GM19324 (cell line): ENCODE results near the gene THEMIS.
"Not testable (repeated sequence)": the region's sequence is repeated elsewhere in the genome, so short reads cannot be mapped to it uniquely, and the experiment has no call there.

Source experiments
- ATAC-seq: cut with Tn5 transposase; IDR thresholded peaks from one replicate; pipeline ENCODE4 v1.9.1; 2021; ENCODE audit warnings: mild to moderate bottlenecking, moderate library complexity; ENCODE audit not compliant: unreplicated experiment, low FRiP score

The THEMIS gene

GRCh38 chr6:127917766-127918165 lies 16.9 kb upstream of the THEMIS start:
- no peak for ATAC-seq

GRCh38 chr6:127914240-127914639 lies 13.4 kb upstream of the THEMIS start:
- no peak for ATAC-seq

GRCh38 chr6:127912914-127913313 lies 12.1 kb upstream of the THEMIS start:
- ATAC-seq = no peak

- peak; percentile 81 for ATAC-seq
These were observed 7.2 kb upstream of the THEMIS start for GRCh38 chr6:127907960-127908640.

- ATAC-seq = no peak
These were observed 3.3 kb upstream of the THEMIS start for GRCh38 chr6:127904160-127904559.

- ATAC-seq = no peak
These were observed 2.1 kb upstream of the THEMIS start for GRCh38 chr6:127902933-127903332.

- no peak for ATAC-seq
These were observed 3.4 kb downstream of the THEMIS start for GRCh38 chr6:127897484-127897883.

GRCh38 chr6:127894051-127894450 lies 6.8 kb downstream of the THEMIS start:
- no peak for ATAC-seq

- no peak for ATAC-seq
These were observed 7.3 kb downstream of the THEMIS start for GRCh38 chr6:127893541-127893940.

GRCh38 chr6:127891731-127892326 lies 9.0 kb downstream of the THEMIS start:
- no peak for ATAC-seq

- ATAC-seq = no peak
These were observed 14.3 kb downstream of the THEMIS start for GRCh38 chr6:127886603-127887002.

GRCh38 chr6:127884134-127884533 lies 16.7 kb downstream of the THEMIS start:
- no peak for ATAC-seq

GRCh38 chr6:127881949-127882348 lies 18.9 kb downstream of the THEMIS start:
- not testable (repeated sequence) for ATAC-seq

GRCh38 chr6:127880429-127880828 lies 20.4 kb downstream of the THEMIS start:
- ATAC-seq = no peak

GRCh38 chr6:127879685-127880084 lies 21.2 kb downstream of the THEMIS start:
- ATAC-seq = no peak

GRCh38 chr6:127878115-127878514 lies 22.7 kb downstream of the THEMIS start:
- ATAC-seq = no peak

GRCh38 chr6:127877231-127877630 lies 23.6 kb downstream of the THEMIS start:
- no peak for ATAC-seq

- ATAC-seq = no peak
These were observed 31.0 kb downstream of the THEMIS start for GRCh38 chr6:127869772-127870404.

- ATAC-seq = no peak
These were observed 31.7 kb downstream of the THEMIS start for GRCh38 chr6:127869183-127869582.

GRCh38 chr6:127868338-127868737 lies 32.5 kb downstream of the THEMIS start:
- ATAC-seq = no peak

GRCh38 chr6:127866766-127867165 lies 34.1 kb downstream of the THEMIS start:
- ATAC-seq = no peak

GRCh38 chr6:127865108-127865507 lies 35.8 kb downstream of the THEMIS start:
- no peak for ATAC-seq
